Mesodermal cell (in vitro differentiated cells): ENCODE data around the gene MSI2.
A peak's percentile ranks its signal among the peaks of the same experiment; 100 is the strongest.

ENCODE experiments used
- H3K27ac ChIP-seq: 2 replicates; pipeline ENCODE4 v1.7.0; 2013; ENCODE audit warnings: mild to moderate bottlenecking, low read depth, low read length, moderate library complexity; ENCODE audit not compliant: severe bottlenecking
- H3K36me3 ChIP-seq: 2 replicates; pipeline ENCODE4 v1.7.1; 2013; ENCODE audit warnings: mild to moderate bottlenecking, low read length, moderate library complexity; ENCODE audit not compliant: control insufficient read depth, insufficient read depth
- H3K4me1 ChIP-seq: one replicate; pipeline ENCODE4 v1.7.1; 2013; ENCODE audit warnings: mild to moderate bottlenecking, low read length; ENCODE audit not compliant: insufficient read depth, control insufficient read depth, poor library complexity, severe bottlenecking
- H3K4me3 ChIP-seq: 2 replicates; pipeline ENCODE4 v1.7.0; 2013; ENCODE audit warnings: low read length, control low read depth, mild to moderate bottlenecking; ENCODE audit not compliant: insufficient read depth, poor library complexity, severe bottlenecking; ENCODE audit errors: extremely low read depth
- H3K9me3 ChIP-seq: 2 replicates; pipeline ENCODE4 v1.7.1; 2013; ENCODE audit warnings: mild to moderate bottlenecking, low read length, moderate library complexity; ENCODE audit not compliant: control insufficient read depth
- WGBS, 2 experiments: methylation state at CpG; one replicate each; pipeline ENCODE4 v1.1.5; 2013; ENCODE audit warnings: missing lambda C conversion rate in 2 of 2; ENCODE audit not compliant: insufficient coverage in 2 of 2; 5-methylcytosine and 5-hydroxymethylcytosine counted together

MSI2 gene

GRCh38 chr17:57440522-57441269 lies 184.4 kb downstream of the MSI2 start:
- H3K4me1 ChIP-seq, result peaks cover 68% of the 10 kb centered on the region
- H3K27ac ChIP-seq, result peak overlapping the region; percentile 90
- 43 to 48% methylated on average over 11 to 14 of the region's 15 CpGs for WGBS, 2 experiments

GRCh38 chr17:57441270-57441600 lies 184.9 kb downstream of the MSI2 start:
- peaks cover 13% of the 10 kb centered on the region for H3K36me3 ChIP-seq
- 40% methylated on average over 1 of the region's 1 CpG; no CpG with 5 or more reads in 1 of the 2 experiments for WGBS, 2 experiments
- peaks cover 73% of the 10 kb centered on the region for H3K4me1 ChIP-seq
- H3K9me3 ChIP-seq, result no peaks in the 10 kb centered on the region
- no peak overlapping the region for H3K4me3 ChIP-seq
- peak overlapping the region; percentile 90 for H3K27ac ChIP-seq

More at GRCh38 chr17:57440522-57441269, 184.4 kb downstream of the MSI2 start:
- H3K36me3 ChIP-seq, result peaks cover 14% of the 10 kb centered on the region
- H3K9me3 ChIP-seq, result no peaks in the 10 kb centered on the region
- no peak overlapping the region for H3K4me3 ChIP-seq

- H3K27ac ChIP-seq, result peak overlapping the region; percentile 53
Measured at GRCh38 chr17:57442401-57442823, 186.1 kb downstream of the MSI2 start.

GRCh38 chr17:57442914-57443571 lies 186.7 kb downstream of the MSI2 start:
- peaks cover 20% of the 10 kb centered on the region for H3K36me3 ChIP-seq
- H3K4me1 ChIP-seq, result peaks cover 73% of the 10 kb centered on the region
- no peak overlapping the region for H3K4me3 ChIP-seq
- WGBS, 2 experiments, result 92 to 94% methylated on average over 6 to 13 of the region's 16 CpGs
- H3K27ac ChIP-seq, result peak overlapping the region; percentile 53
- no peaks in the 10 kb centered on the region for H3K9me3 ChIP-seq

More at GRCh38 chr17:57442401-57442823, 186.1 kb downstream of the MSI2 start:
- Histone ChIP-seq H3K9me3 (no peaks in the 10 kb centered on the region), H3K36me3 (peaks cover 19% of the 10 kb centered on the region), H3K4me3 (no peak overlapping the region), H3K4me1 (peaks cover 76% of the 10 kb centered on the region)
- 93 to 94% methylated on average over 3 to 5 of the region's 9 CpGs for WGBS, 2 experiments

- H3K9me3 ChIP-seq, result no peaks in the 10 kb centered on the region
- H3K27ac ChIP-seq, result peak overlapping the region; percentile 53
- WGBS, 2 experiments, result 87 to 98% methylated on average over 3 to 4 of the region's 5 CpGs
- H3K4me3 ChIP-seq, result no peak overlapping the region
- peaks cover 21% of the 10 kb centered on the region for H3K36me3 ChIP-seq
- H3K4me1 ChIP-seq, result peaks cover 67% of the 10 kb centered on the region
Measured at GRCh38 chr17:57443781-57444180, 187.5 kb downstream of the MSI2 start.

GRCh38 chr17:57444682-57445450 lies 188.5 kb downstream of the MSI2 start:
- H3K4me1 ChIP-seq, result peaks cover 59% of the 10 kb centered on the region
- peak overlapping the region; percentile 83 for H3K27ac ChIP-seq
- peaks cover 21% of the 10 kb centered on the region for H3K36me3 ChIP-seq
- H3K9me3 ChIP-seq, result no peaks in the 10 kb centered on the region
- no peak overlapping the region for H3K4me3 ChIP-seq
- WGBS, 2 experiments, result 54 to 77% methylated on average over 6 to 11 of the region's 13 CpGs

- Histone ChIP-seq H3K27ac (peak overlapping the region; percentile 83), H3K4me1 (peaks cover 49% of the 10 kb centered on the region), H3K4me3 (no peak overlapping the region), H3K9me3 (no peaks in the 10 kb centered on the region), H3K36me3 (peaks cover 24% of the 10 kb centered on the region)
- 90% methylated on average over 14 to 15 of the region's 17 CpGs for WGBS, 2 experiments
Measured at GRCh38 chr17:57445772-57446472, 189.6 kb downstream of the MSI2 start.

GRCh38 chr17:57447357-57447989 lies 191.2 kb downstream of the MSI2 start:
- Histone ChIP-seq H3K27ac (no peak overlapping the region), H3K36me3 (peaks cover 39% of the 10 kb centered on the region), H3K4me3 (no peak overlapping the region), H3K9me3 (no peaks in the 10 kb centered on the region), H3K4me1 (peaks cover 38% of the 10 kb centered on the region)
- WGBS, 2 experiments, result 94 to 97% methylated on average over 6 to 7 of the region's 10 CpGs

- WGBS, 2 experiments, result 92 to 98% methylated on average over 6 to 8 of the region's 10 CpGs
- no peaks in the 10 kb centered on the region for H3K9me3 ChIP-seq
- H3K4me3 ChIP-seq, result no peak overlapping the region
- peaks cover 42% of the 10 kb centered on the region for H3K36me3 ChIP-seq
- no peak overlapping the region for H3K27ac ChIP-seq
- peaks cover 31% of the 10 kb centered on the region for H3K4me1 ChIP-seq
Measured at GRCh38 chr17:57447990-57448758, 191.9 kb downstream of the MSI2 start.
